Measurements from ENCODE around the gene DNAJB6. TPM values are rescaled to one million over a fixed set of nuclear protein-coding genes. Genes with fewer than 3 reads are reported as not detected.

Gene DNAJB6
- total RNA-seq, 1 experiment from 2014 or later: 108 TPM

- intact Hi-C loops (cut with micrococcal nuclease; ENCODE audit: unreplicated experiment): no loop called here
- H3K4me1 ChIP-seq: no peaks in the 10 kb centered on the region
- POLR2A ChIA-PET: no interaction called here
These were observed 41.5 kb upstream of the DNAJB6 start for GRCh38 chr7:157295338-157295737.

GRCh38 chr7:157297185-157297584 is 39.6 kb upstream of the DNAJB6 start:
- no peak overlapping the region for H3K4me3 Mint-ChIP-seq (ENCODE audit: unreplicated experiment)
- Histone ChIP-seq H3K9me3 (no peaks in the 10 kb centered on the region), H3K36me3 (ENCODE audit: control insufficient read depth, insufficient read depth, low read length) (no peaks in the 10 kb centered on the region), H3K4me3 (ENCODE audit: low read depth, low read length) (no peak overlapping the region), H3K27me3 (replicated peaks; ENCODE audit: control insufficient read depth, insufficient read depth, low read length) (no peaks in the 10 kb centered on the region), H3K4me1 (no peaks in the 10 kb centered on the region)
- ChIA-PET CTCF (no interaction called here), POLR2A (no interaction called here)
- no TSS peak for BruUV-seq (replicated peaks)
- no peak overlapping the region for H3K27ac Mint-ChIP-seq (ENCODE audit: unreplicated experiment)
- H3K9me3 Mint-ChIP-seq (ENCODE audit: unreplicated experiment): peaks cover 10% of the 10 kb centered on the region
- no peak for TF ChIP-seq CTCF (IDR thresholded peaks at IDR 0.05; ENCODE audit: insufficient read depth in 1 of 2, low read depth in 1 of 2, low read length in 1 of 2, severe bottlenecking in 1 of 2, unreplicated experiment in 1 of 2)
- peaks cover 13% of the 10 kb centered on the region for H3K4me1 Mint-ChIP-seq (ENCODE audit: low read depth, unreplicated experiment)
- intact Hi-C loops (cut with micrococcal nuclease; ENCODE audit: unreplicated experiment): no loop called here
- no peaks in the 10 kb centered on the region for H3K27me3 Mint-ChIP-seq (ENCODE audit: insufficient read depth, unreplicated experiment)
- no peak for DNase-seq
- H3K36me3 Mint-ChIP-seq (ENCODE audit: insufficient read depth, unreplicated experiment): no peaks in the 10 kb centered on the region

More at GRCh38 chr7:157295338-157295737, 41.5 kb upstream of the DNAJB6 start:
- no peaks in the 10 kb centered on the region for H3K36me3 ChIP-seq (ENCODE audit: control insufficient read depth, insufficient read depth, low read length)
- no peak overlapping the region for H3K27ac Mint-ChIP-seq (ENCODE audit: unreplicated experiment)
- H3K36me3 Mint-ChIP-seq (ENCODE audit: insufficient read depth, unreplicated experiment): no peaks in the 10 kb centered on the region
- no peaks in the 10 kb centered on the region for H3K9me3 ChIP-seq
- TF ChIP-seq CTCF (IDR thresholded peaks at IDR 0.05; ENCODE audit: insufficient read depth in 1 of 2, low read depth in 1 of 2, low read length in 1 of 2, severe bottlenecking in 1 of 2, unreplicated experiment in 1 of 2): no peak
- DNase-seq: no peak
- H3K27me3 Mint-ChIP-seq (ENCODE audit: insufficient read depth, unreplicated experiment): no peaks in the 10 kb centered on the region
- no peak overlapping the region for H3K4me3 ChIP-seq (ENCODE audit: low read depth, low read length)
- BruUV-seq (replicated peaks): no TSS peak
- H3K27me3 ChIP-seq (replicated peaks; ENCODE audit: control insufficient read depth, insufficient read depth, low read length): no peaks in the 10 kb centered on the region
- peaks cover 10% of the 10 kb centered on the region for H3K9me3 Mint-ChIP-seq (ENCODE audit: unreplicated experiment)
- CTCF ChIA-PET: no interaction called here
- H3K4me3 Mint-ChIP-seq (ENCODE audit: unreplicated experiment): no peak overlapping the region
- H3K4me1 Mint-ChIP-seq (ENCODE audit: low read depth, unreplicated experiment): peaks cover 16% of the 10 kb centered on the region

- no peak for TF ChIP-seq CTCF (IDR thresholded peaks at IDR 0.05; ENCODE audit: insufficient read depth in 1 of 2, low read depth in 1 of 2, low read length in 1 of 2, severe bottlenecking in 1 of 2, unreplicated experiment in 1 of 2)
- H3K27me3 ChIP-seq (replicated peaks; ENCODE audit: control insufficient read depth, insufficient read depth, low read length): no peaks in the 10 kb centered on the region
- H3K36me3 ChIP-seq (ENCODE audit: control insufficient read depth, insufficient read depth, low read length): no peaks in the 10 kb centered on the region
- H3K9me3 ChIP-seq: no peaks in the 10 kb centered on the region
- ChIA-PET CTCF (no interaction called here), POLR2A (no interaction called here)
- Mint-ChIP-seq H3K9me3 (ENCODE audit: unreplicated experiment) (peaks cover 10% of the 10 kb centered on the region), H3K27me3 (ENCODE audit: insufficient read depth, unreplicated experiment) (no peaks in the 10 kb centered on the region), H3K36me3 (ENCODE audit: insufficient read depth, unreplicated experiment) (no peaks in the 10 kb centered on the region), H3K27ac (ENCODE audit: unreplicated experiment) (peak overlapping the region; percentile 6), H3K4me1 (ENCODE audit: low read depth, unreplicated experiment) (peaks cover 9% of the 10 kb centered on the region), H3K4me3 (ENCODE audit: unreplicated experiment) (no peak overlapping the region)
- no peaks in the 10 kb centered on the region for H3K4me1 ChIP-seq
- BruUV-seq (replicated peaks): no TSS peak
- H3K4me3 ChIP-seq (ENCODE audit: low read depth, low read length): no peak overlapping the region
- DNase-seq: no peak
- intact Hi-C loops (cut with micrococcal nuclease; ENCODE audit: unreplicated experiment): no loop called here
These were observed 37.5 kb upstream of the DNAJB6 start for GRCh38 chr7:157299317-157299612.

Data from Caco-2 (cell line).